ENCODE data around the gene EDC4.
A peak's percentile ranks its signal among the peaks of the same experiment; 100 is the strongest.
"Not testable (repeated sequence)": the region's sequence is repeated elsewhere in the genome, so short reads cannot be mapped to it uniquely, and the experiment has no call there.

EDC4 gene

DNA sequence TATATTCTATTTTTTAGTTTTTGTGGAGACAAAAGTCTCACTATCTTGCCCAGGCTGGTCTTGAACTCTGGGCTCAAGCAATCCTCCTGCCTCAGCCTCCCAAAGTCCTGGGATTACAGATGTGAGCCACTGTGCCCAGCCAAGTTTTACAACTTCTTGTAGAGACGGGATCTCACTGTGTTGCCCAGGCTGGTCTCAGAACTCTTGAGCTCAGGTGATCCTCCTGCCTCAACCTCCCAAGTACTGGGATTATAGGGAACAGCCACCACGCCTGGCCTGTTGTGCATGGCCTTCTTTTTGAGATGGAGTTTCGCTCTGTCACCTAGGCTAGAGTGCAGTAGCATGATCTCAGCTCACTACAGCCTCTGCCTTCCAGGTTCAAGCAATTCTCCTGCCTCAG lies 19.2 kb upstream of the EDC4 start:
- DNase-seq (ENCODE audit: low read depth): no peak

DNA sequence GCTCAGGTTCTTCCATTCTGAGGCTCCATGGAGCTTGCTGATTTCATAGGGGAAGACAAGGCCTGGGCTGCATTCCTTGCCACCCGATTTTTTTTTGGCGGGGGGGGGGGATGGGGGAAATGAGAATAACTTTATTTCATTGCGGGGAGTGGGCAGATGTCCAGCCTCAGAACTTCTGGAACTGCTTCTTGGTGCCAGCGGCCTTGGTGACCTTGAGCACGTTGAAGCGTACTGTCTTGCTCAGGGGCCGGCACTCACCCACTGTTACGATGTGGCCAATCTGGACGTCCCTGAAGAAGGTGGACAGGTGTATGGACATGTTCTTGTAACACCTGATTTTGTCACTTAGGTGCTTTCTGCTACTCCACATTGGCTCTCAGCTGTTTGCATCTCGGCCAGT lies 17.1 kb upstream of the EDC4 start:
- no peak for DNase-seq (ENCODE audit: low read depth)

- DNase-seq (ENCODE audit: low read depth): no peak
Measured at GRCh38 chr16:67856927-67857546, 15.8 kb upstream of the EDC4 start.

DNA sequence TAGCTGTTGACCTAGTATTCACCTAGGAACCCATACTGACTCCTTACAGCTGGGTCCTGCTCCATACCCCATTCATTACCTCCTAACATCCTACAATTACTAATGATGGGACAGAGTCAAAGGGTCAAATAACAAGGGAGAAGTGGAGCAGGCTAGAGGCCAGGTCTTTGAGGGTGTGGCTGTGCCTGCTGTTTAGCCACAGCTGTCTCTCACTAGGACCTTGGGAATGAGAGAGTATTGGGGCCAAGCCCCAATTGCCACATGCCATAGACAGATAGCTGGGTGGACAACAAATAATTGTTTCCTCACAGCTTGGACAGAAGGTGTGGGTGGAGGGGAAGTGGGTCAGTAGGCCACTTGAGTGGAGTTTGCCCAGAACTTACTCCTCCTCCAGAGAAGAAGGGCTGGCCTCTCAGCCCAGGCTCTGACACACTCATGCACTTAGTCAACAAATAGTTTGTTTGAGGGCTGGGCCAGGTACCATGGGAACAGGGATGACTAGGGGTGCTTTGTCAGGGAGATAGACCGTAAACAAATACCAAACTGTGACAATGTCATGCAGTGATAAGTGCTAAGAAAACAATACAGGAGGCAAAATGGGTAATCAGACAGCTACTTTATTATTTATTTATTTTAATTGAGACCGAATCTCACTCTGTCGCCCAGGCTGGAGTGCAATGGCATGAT lies 15.2 kb upstream of the EDC4 start:
- peak; percentile 79 for DNase-seq (ENCODE audit: low read depth)

DNA sequence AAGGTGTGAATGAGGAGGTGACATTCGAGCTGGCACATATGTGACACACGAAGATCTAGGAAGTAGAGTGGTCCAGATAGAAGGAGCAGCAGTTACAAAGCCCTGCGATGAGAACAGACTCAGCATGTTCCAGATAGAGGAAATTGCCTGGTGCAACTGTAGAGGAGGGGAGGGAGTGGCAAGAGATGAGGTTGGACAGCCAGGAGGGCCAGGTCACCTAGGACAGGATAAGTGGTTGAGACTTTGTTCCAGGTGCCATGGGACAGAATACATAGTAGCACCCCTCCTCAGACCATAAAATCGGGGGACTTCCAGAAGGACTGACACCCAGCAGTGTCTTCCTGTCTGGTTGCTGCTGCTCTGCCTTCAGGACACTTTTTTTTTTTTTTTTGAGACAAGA lies 14.4 kb upstream of the EDC4 start:
- no peak for DNase-seq (ENCODE audit: low read depth)

- no peak for DNase-seq (ENCODE audit: low read depth)
Measured at GRCh38 chr16:67860589-67861398, 12.1 kb upstream of the EDC4 start.

GRCh38 chr16:67861877-67862276 lies 11.0 kb upstream of the EDC4 start:
- DNase-seq (ENCODE audit: low read depth): no peak

- no peak for DNase-seq (ENCODE audit: low read depth)
Measured at GRCh38 chr16:67862623-67863583, 9.9 kb upstream of the EDC4 start.

GRCh38 chr16:67864044-67864443 lies 8.8 kb upstream of the EDC4 start:
- not testable (repeated sequence) for DNase-seq (ENCODE audit: low read depth)

- DNase-seq (ENCODE audit: low read depth): no peak
Measured at GRCh38 chr16:67864594-67864993, 8.3 kb upstream of the EDC4 start.

- no peak for DNase-seq (ENCODE audit: low read depth)
Measured at GRCh38 chr16:67865318-67865717, 7.5 kb upstream of the EDC4 start.

DNA sequence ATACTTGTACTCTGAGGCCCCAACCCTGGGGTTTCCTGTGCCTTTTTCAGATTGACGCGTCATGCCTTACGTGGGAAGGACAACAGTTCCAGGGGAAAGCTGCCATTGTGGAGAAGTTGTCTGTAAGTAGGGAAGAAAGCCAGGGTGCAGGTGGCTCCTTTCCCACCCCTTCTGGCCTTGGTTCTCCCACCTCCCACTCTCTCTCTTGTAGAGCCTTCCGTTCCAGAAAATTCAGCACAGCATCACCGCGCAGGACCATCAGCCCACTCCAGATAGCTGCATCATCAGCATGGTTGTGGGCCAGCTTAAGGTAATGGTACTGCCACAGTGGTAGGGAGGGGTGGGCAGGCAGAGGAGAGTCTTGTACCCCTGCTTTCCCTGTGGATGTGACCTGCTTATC lies 4.6 kb upstream of the EDC4 start:
- DNase-seq (ENCODE audit: low read depth): no peak

DNA sequence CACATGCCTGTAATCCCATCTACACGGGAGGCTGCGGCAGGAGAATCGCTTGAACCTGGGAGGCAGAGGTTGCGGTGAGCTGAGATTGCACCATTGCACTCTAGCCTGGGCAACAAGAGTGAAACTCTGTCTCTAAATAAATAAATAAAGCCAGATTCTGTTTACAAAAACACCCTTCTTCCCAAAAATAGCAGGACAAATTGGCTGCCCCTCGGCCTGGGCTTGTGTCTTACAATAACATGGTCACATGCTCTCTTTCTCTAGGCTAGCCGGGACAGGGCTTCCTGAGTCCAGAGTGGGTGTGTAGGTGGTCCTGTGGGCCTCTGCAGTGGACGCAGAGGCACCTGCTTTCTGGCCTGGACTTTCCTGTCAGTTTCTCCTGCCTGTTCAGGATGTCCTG lies 3.2 kb upstream of the EDC4 start:
- DNase-seq (ENCODE audit: low read depth): no peak

DNA sequence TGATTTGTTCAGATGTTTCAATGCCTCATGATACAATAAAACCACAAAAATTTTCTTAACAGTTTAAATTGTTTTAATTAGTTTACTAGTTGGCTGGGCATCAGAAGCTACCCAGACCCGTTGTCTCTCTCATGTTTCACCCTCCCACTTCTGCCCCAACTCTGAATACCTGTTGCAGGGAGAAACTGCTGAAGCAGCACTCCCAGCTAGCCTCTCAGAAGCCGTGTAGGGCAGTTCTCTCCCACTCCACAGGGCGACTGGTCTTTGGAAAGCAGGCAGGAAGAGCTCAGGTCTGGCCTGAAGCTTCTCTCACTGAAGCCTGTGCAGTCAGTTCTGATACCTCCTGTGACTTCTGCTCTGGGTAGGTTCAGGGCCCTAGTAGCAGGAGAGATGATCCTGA lies 1.6 kb upstream of the EDC4 start:
- DNase-seq (ENCODE audit: low read depth): no peak

GRCh38 chr16:67872131-67872630 lies 671 bp upstream of the EDC4 start:
- no peak for DNase-seq (ENCODE audit: low read depth)

DNA sequence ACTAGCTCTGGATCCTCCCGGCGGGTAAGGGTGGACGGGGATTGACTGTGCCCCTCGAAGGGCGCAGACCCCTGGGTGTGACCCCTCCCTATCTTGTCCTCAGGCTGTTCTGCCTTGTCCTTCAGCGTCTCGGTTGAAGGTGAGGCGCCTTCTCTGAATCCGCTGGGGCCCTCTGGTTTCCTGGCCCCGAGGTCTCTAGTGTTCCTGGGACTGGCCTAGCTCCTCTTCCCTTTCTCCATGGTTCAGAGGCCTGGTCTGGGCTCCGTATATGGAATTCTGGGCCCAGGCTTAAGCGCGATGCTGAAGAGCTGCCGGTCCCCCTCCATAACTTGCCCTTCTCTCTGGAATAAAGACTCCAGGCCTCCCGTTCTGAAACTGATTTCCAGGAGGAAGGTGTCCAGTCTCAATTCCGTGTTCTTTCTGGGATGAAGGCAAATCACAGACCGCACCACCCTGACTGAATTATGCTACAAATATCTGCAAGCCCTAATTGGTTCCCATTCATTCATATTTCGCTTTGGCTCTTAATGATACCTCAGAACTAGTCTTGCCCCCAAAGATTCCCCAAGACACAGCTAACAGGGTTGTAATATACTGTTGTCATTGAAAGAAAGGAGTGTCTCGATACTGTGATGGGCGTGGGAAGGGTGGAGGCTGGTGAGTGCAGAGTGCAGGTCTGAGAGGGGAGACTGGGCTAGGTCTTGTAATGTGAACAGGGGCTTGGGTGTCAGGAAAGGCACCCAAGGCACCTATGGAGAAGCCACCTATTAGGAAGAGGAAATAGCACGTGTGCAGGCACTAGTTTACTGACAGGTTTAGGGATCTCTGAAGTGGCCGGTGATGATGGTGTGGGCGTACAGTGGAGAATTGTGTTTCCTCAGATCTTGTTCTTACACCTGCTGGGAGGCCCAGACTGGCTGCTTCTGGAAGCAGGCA lies 851 bp downstream of the EDC4 start:
- no peak for DNase-seq (ENCODE audit: low read depth)

GRCh38 chr16:67874372-67874771 lies 1.5 kb downstream of the EDC4 start:
- DNase-seq (ENCODE audit: low read depth): no peak

GRCh38 chr16:67877064-67877463 lies 4.2 kb downstream of the EDC4 start:
- DNase-seq (ENCODE audit: low read depth): no peak

GRCh38 chr16:67878232-67878631 lies 5.4 kb downstream of the EDC4 start:
- DNase-seq (ENCODE audit: low read depth): no peak

DNA sequence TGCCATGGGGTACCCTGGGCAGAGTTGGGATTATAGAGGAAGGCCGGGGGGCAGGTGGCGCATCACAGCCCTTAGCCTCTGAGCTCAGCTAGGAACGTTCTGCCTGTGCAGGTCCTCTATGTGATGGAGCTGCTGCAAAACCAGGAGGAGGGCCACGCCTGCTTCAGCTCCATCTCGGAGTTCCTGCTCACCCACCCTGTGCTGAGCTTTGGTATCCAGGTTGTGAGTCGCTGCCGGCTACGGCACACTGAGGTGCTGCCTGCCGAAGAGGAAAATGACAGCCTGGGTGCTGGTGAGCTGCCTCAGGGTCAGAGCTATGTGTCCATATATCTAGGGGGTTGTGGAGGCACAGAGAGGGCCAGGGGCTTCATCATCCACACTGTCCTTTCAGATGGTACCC lies 6.0 kb downstream of the EDC4 start:
- no peak for DNase-seq (ENCODE audit: low read depth)

- DNase-seq (ENCODE audit: low read depth): no peak
Measured at GRCh38 chr16:67879462-67879861, 6.6 kb downstream of the EDC4 start.

Data from non-pigmented ciliary epithelial cell (primary cell).